Panc1 (cell line): ENCODE measurements around the gene HMGCS2.

Source experiments
- POLR2AphosphoS5 ChIP-seq: IDR thresholded peaks from 2 replicates; pipeline ENCODE4 v1.6.1; 2012; ENCODE audit warnings: mild to moderate bottlenecking, low read depth, low read length, moderate library complexity
- SIN3A ChIP-seq: IDR thresholded peaks from 2 replicates; pipeline ENCODE4 v1.6.1; 2012; ENCODE audit warnings: low read depth, mild to moderate bottlenecking, low read length, moderate library complexity, borderline replicate concordance; ENCODE audit not compliant: insufficient read depth
- TCF7L2 ChIP-seq: IDR thresholded peaks from 2 replicates; pipeline ENCODE4 v1.6.1; 2011; ENCODE audit warnings: mild to moderate bottlenecking, low read depth, low read length, inconsistent platforms
- TF ChIP-seq, protein P1 (sequence below): fragments of 450-650 bp; IDR thresholded peaks from 2 replicates; pipeline ENCODE4 v1.5.1; 2017; ENCODE audit warnings: mild to moderate bottlenecking
- TF ChIP-seq, protein P2 (sequence below), 2 experiments: IDR thresholded peaks; 2 replicates each; pipeline ENCODE4 v1.6.1; 2011 to 2012; ENCODE audit warnings: low read depth in 2 of 2, control low read depth in 1 of 2, low read length in 1 of 2, mild to moderate bottlenecking in 1 of 2, moderate library complexity in 1 of 2; ENCODE audit not compliant: insufficient read depth in 1 of 2

DNA sequence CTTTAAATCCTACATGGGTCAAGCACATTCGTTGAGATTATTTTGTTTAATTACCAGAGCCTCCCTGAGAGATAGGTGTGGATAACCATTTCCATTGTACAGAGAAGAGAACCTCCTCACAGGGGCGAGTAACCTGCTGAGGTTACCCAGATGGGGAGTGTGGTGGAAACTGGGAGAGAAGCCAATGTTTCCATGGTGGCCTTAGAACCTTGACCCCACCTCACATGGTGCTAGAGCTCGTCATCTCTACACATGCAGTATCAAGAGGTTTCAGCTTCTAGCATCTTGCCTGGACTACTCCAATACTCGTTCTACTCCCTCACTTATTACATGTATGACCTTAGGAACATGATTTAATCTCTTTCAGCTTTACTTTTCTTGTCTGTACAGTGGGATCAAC, 37.8 kb upstream of the HMGCS2 start:
- TF ChIP-seq POLR2AphosphoS5 (no peak), SIN3A (no peak), TCF7L2 (no peak)
- TF ChIP-seq, protein P1, sequence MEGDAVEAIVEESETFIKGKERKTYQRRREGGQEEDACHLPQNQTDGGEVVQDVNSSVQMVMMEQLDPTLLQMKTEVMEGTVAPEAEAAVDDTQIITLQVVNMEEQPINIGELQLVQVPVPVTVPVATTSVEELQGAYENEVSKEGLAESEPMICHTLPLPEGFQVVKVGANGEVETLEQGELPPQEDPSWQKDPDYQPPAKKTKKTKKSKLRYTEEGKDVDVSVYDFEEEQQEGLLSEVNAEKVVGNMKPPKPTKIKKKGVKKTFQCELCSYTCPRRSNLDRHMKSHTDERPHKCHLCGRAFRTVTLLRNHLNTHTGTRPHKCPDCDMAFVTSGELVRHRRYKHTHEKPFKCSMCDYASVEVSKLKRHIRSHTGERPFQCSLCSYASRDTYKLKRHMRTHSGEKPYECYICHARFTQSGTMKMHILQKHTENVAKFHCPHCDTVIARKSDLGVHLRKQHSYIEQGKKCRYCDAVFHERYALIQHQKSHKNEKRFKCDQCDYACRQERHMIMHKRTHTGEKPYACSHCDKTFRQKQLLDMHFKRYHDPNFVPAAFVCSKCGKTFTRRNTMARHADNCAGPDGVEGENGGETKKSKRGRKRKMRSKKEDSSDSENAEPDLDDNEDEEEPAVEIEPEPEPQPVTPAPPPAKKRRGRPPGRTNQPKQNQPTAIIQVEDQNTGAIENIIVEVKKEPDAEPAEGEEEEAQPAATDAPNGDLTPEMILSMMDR: no peak
- TF ChIP-seq, protein P2, sequence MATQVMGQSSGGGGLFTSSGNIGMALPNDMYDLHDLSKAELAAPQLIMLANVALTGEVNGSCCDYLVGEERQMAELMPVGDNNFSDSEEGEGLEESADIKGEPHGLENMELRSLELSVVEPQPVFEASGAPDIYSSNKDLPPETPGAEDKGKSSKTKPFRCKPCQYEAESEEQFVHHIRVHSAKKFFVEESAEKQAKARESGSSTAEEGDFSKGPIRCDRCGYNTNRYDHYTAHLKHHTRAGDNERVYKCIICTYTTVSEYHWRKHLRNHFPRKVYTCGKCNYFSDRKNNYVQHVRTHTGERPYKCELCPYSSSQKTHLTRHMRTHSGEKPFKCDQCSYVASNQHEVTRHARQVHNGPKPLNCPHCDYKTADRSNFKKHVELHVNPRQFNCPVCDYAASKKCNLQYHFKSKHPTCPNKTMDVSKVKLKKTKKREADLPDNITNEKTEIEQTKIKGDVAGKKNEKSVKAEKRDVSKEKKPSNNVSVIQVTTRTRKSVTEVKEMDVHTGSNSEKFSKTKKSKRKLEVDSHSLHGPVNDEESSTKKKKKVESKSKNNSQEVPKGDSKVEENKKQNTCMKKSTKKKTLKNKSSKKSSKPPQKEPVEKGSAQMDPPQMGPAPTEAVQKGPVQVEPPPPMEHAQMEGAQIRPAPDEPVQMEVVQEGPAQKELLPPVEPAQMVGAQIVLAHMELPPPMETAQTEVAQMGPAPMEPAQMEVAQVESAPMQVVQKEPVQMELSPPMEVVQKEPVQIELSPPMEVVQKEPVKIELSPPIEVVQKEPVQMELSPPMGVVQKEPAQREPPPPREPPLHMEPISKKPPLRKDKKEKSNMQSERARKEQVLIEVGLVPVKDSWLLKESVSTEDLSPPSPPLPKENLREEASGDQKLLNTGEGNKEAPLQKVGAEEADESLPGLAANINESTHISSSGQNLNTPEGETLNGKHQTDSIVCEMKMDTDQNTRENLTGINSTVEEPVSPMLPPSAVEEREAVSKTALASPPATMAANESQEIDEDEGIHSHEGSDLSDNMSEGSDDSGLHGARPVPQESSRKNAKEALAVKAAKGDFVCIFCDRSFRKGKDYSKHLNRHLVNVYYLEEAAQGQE (IDR thresholded peaks at IDR 0.05; ENCODE audit: insufficient read depth in 1 of 2, low read depth in 2 of 2, low read length in 1 of 2): no peak
